H9 (cell line): ENCODE measurements around the gene MRPL40. TPM values are rescaled to one million over a fixed set of nuclear protein-coding genes. Genes with fewer than 3 reads are reported as not detected.
A peak's percentile ranks its signal among the peaks of the same experiment; 100 is the strongest.

Experiments used
- DNase-seq: peaks from one replicate; pipeline ENCODE4 v3.0.0-alpha.2; 2017
- H2AFZ ChIP-seq: one replicate; pipeline ENCODE4 v1.6.1; 2013; ENCODE audit warnings: mild to moderate bottlenecking, low read length, control low read depth, moderate library complexity
- H2AK5ac ChIP-seq: 2 replicates; pipeline ENCODE4 v1.6.1; 2013; ENCODE audit warnings: low read length, control low read depth, mixed read lengths; ENCODE audit not compliant: insufficient read length
- H2BK120ac ChIP-seq: one replicate; pipeline ENCODE4 v1.6.1; 2013; ENCODE audit warnings: low read depth, mild to moderate bottlenecking, low read length, control low read depth, inconsistent platforms; ENCODE audit not compliant: poor library complexity, severe bottlenecking
- H2BK12ac ChIP-seq: 2 replicates; pipeline ENCODE4 v1.6.1; 2013; ENCODE audit warnings: low read length, control low read depth, mixed read lengths, low read depth; ENCODE audit not compliant: insufficient read length
- H2BK15ac ChIP-seq: 2 replicates; pipeline ENCODE4 v1.6.1; 2013; ENCODE audit warnings: low read depth, low read length, control low read depth
- H2BK20ac ChIP-seq: one replicate; pipeline ENCODE4 v1.6.1; 2013; ENCODE audit warnings: low read depth, mild to moderate bottlenecking, low read length, control low read depth, inconsistent platforms; ENCODE audit not compliant: poor library complexity, severe bottlenecking
- H2BK5ac ChIP-seq: 2 replicates; pipeline ENCODE4 v1.6.1; 2013; ENCODE audit warnings: low read length, control low read depth, mixed read lengths; ENCODE audit not compliant: insufficient read length
- H3K14ac ChIP-seq: 2 replicates; pipeline ENCODE4 v1.6.1; 2013; ENCODE audit warnings: low read length, control low read depth; ENCODE audit not compliant: insufficient read depth
- H3K18ac ChIP-seq: 2 replicates; pipeline ENCODE4 v1.6.1; 2013; ENCODE audit warnings: low read depth, mild to moderate bottlenecking, mixed read lengths, low read length, control low read depth; ENCODE audit not compliant: insufficient read length
- H3K23ac ChIP-seq: 2 replicates; pipeline ENCODE4 v1.6.1; 2013; ENCODE audit warnings: low read length, control low read depth, mixed read lengths, low read depth; ENCODE audit not compliant: insufficient read length
- H3K23me2 ChIP-seq: 2 replicates; pipeline ENCODE4 v1.6.1; 2013; ENCODE audit warnings: low read depth, mild to moderate bottlenecking, mixed read lengths, low read length, control low read depth; ENCODE audit not compliant: insufficient read length, poor library complexity, severe bottlenecking
- H3K27ac ChIP-seq: 2 replicates; pipeline ENCODE4 v1.5.1; 2013; ENCODE audit warnings: low read length, control low read depth, mixed read lengths, low read depth; ENCODE audit not compliant: insufficient read length
- H3K27me3 ChIP-seq: 2 replicates; pipeline ENCODE4 v1.6.1; 2013; ENCODE audit warnings: low read length, control low read depth, inconsistent platforms; ENCODE audit not compliant: insufficient read depth
- H3K4ac ChIP-seq: 2 replicates; pipeline ENCODE4 v1.6.1; 2013; ENCODE audit warnings: low read depth, mild to moderate bottlenecking, control low read depth, inconsistent platforms, low read length, moderate library complexity
- H3K4me1 ChIP-seq: 2 replicates; pipeline ENCODE4 v1.6.1; 2013; ENCODE audit warnings: low read length, control low read depth, inconsistent platforms; ENCODE audit not compliant: insufficient read depth
- H3K4me2 ChIP-seq: 2 replicates; pipeline ENCODE4 v1.6.1; 2013; ENCODE audit warnings: low read length, control low read depth, mixed read lengths; ENCODE audit not compliant: insufficient read length, insufficient read depth
- H3K56ac ChIP-seq: 2 replicates; pipeline ENCODE4 v1.6.1; 2013; ENCODE audit warnings: low read depth, mild to moderate bottlenecking, mixed read lengths, low read length, control low read depth; ENCODE audit not compliant: insufficient read length
- H3K79me1 ChIP-seq: 2 replicates; pipeline ENCODE4 v1.6.1; 2013; ENCODE audit warnings: low read depth, mild to moderate bottlenecking, moderate library complexity, low read length, control low read depth, inconsistent platforms; ENCODE audit not compliant: insufficient read depth, poor library complexity, severe bottlenecking
- H3K79me2 ChIP-seq: 2 replicates; pipeline ENCODE4 v1.6.1; 2013; ENCODE audit warnings: low read length, control low read depth, inconsistent platforms; ENCODE audit not compliant: insufficient read depth
- H3K9ac ChIP-seq: 2 replicates; pipeline ENCODE4 v1.6.1; 2013; ENCODE audit warnings: low read length, control low read depth, mixed read lengths; ENCODE audit not compliant: insufficient read length; ENCODE audit errors: extremely low read depth
- H3K9me3 ChIP-seq: one replicate; pipeline ENCODE4 v1.6.1; 2013; ENCODE audit warnings: low read depth, low read length, inconsistent platforms; ENCODE audit not compliant: control insufficient read depth
- H3T11ph ChIP-seq: one replicate; pipeline ENCODE4 v1.6.1; 2013; ENCODE audit warnings: mild to moderate bottlenecking, low read length, control low read depth, inconsistent platforms
- H4K20me1 ChIP-seq: one replicate; pipeline ENCODE4 v1.6.1; 2013; ENCODE audit not compliant: control insufficient read depth, insufficient read length, insufficient read depth
- H4K5ac ChIP-seq: 2 replicates; pipeline ENCODE4 v1.6.1; 2013; ENCODE audit warnings: low read depth, mild to moderate bottlenecking, mixed read lengths, low read length, control low read depth; ENCODE audit not compliant: insufficient read length
- H4K8ac ChIP-seq: replicated peaks from 2 replicates; pipeline ENCODE4 v1.6.1; 2013; ENCODE audit warnings: low read length, control low read depth, mixed read lengths, low read depth; ENCODE audit not compliant: insufficient read length
- H4K91ac ChIP-seq: 2 replicates; pipeline ENCODE4 v1.6.1; 2013; ENCODE audit warnings: low read depth, mild to moderate bottlenecking, moderate library complexity, mixed read lengths, low read length, control low read depth; ENCODE audit not compliant: insufficient read length
- H3K27ac Mint-ChIP-seq, 3 experiments: 2 replicates in 2 of 3; 3 replicates in 1 of 3; pipeline ENCODE4 v1.8.0; 2020 to 2021; ENCODE audit warnings: mixed read lengths in 3 of 3, mild to moderate bottlenecking in 1 of 3, moderate library complexity in 1 of 3
- H3K27me3 Mint-ChIP-seq: 2 replicates; pipeline ENCODE4 v1.8.0; 2021; ENCODE audit warnings: low read depth, mild to moderate bottlenecking, moderate library complexity, mixed read lengths
- H3K36me3 Mint-ChIP-seq, 3 experiments: 2 replicates in 2 of 3; 3 replicates in 1 of 3; pipeline ENCODE4 v1.8.0; 2020 to 2021; ENCODE audit warnings: low read depth in 3 of 3, mixed read lengths in 3 of 3; ENCODE audit not compliant: insufficient read depth in 1 of 3
- H3K4me1 Mint-ChIP-seq, 2 experiments: 2 replicates each; pipeline ENCODE4 v1.8.0; 2020; ENCODE audit warnings: mixed read lengths in 2 of 2
- H3K4me3 Mint-ChIP-seq, 2 experiments: 2 replicates in 1 of 2; 3 replicates in 1 of 2; pipeline ENCODE4 v1.8.0; 2020 to 2021; ENCODE audit warnings: mild to moderate bottlenecking in 2 of 2, mixed read lengths in 2 of 2, moderate library complexity in 1 of 2
- H3K9me3 Mint-ChIP-seq, 2 experiments: 2 replicates in 1 of 2; 3 replicates in 1 of 2; pipeline ENCODE4 v1.8.0; 2020; ENCODE audit warnings: mild to moderate bottlenecking in 2 of 2, mixed read lengths in 2 of 2, moderate library complexity in 1 of 2
- WGBS: extraction: QIAGEN DNeasy Blood & Tissue Kit; methylation state at CpG from one replicate; pipeline ENCODE4 v1.1.7; 2013; ENCODE audit warnings: missing lambda C conversion rate, low lambda C conversion rate, mixed read lengths; ENCODE audit not compliant: insufficient read length; ENCODE audit errors: extremely low coverage; 5-methylcytosine and 5-hydroxymethylcytosine counted together
- total RNA-seq: library from RNA; stranded (reverse); gene quantifications from 2 replicates; pipeline ENCODE4 v1.2.1, GENCODE V29; 2021
- TF ChIP-seq, protein P1 (sequence below): fragments of 200-600 bp; sonication (generic); conservative IDR thresholded peaks from 3 replicates; pipeline ENCODE4 v1.8.0; 2021; ENCODE audit warnings: antibody characterized with exemption, mild to moderate bottlenecking

Gene MRPL40
- total RNA-seq, 1 experiment from 2014 or later: 15.2 TPM

DNA sequence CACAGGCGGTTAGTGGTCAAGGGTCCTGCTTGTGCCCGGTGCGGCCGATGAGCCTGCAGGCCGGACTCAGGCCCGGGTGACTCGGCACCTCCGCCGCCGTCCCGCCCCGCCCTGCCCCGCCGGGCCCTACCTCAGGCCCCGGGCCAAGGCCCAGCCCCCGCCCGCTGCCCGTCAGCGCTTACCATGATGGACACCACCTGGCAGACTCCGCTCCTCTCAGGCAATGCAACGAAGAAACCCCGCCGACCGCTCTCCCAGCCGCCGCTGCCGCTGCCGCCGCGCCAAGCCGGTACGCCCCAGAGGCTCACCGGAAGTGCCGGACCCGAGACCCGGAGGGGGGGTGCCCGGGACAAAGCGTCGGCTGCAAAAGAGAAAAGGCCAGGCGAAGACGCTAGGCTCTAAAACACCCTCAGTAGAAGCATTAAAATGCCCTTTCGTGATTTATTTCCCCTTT is 46.6 kb downstream of the MRPL40 start, which contains the start of gene UFD1:
Gene UFD1, minus strand, starts transcription at position 293 of the 454 bp plus-strand sequence. Its CDS starts 108 bp downstream, at position 185.
- Histone ChIP-seq H3K79me2 (peaks cover 20% of the 10 kb centered on the region; the same call in 1 of the 2 replicates), H2BK15ac (no peak within 1 kb of the TSS)
- peak within 1 kb of the TSS; percentile 99 to 100 (median 100) for H3K27ac Mint-ChIP-seq

More for the DNA sequence above, 46.6 kb downstream of the MRPL40 start, which contains the start of gene UFD1:
- Mint-ChIP-seq H3K27me3 (no peaks in the 10 kb centered on the region; the same call in 1 of the 2 replicates), H3K4me3 (peak within 1 kb of the TSS; percentile 98), H3K9me3 (no peaks in the 10 kb centered on the region), H3K36me3 (peaks cover 16 to 32% (median 20%) of the 10 kb centered on the region in 3 experiments), H3K4me1 (peaks cover 20% of the 10 kb centered on the region in 2 experiments)
- peak within 1 kb of the TSS; percentile 96 for H3K9ac ChIP-seq
- peak within 1 kb of the TSS; percentile 98 for H3T11ph ChIP-seq
- WGBS: no CpG with 5 or more reads among the region's 42 CpGs
- H4K91ac ChIP-seq: peak within 1 kb of the TSS; percentile 48
- H3K14ac ChIP-seq: peak within 1 kb of the TSS; percentile 98
- peak within 1 kb of the TSS; percentile 99 for H3K18ac ChIP-seq
- no peak within 1 kb of the TSS; the same call in 1 of the 2 replicates for H3K4ac ChIP-seq
- no peaks in the 10 kb centered on the region for H3K27me3 ChIP-seq
- peak within 1 kb of the TSS; percentile 75 for H3K4me2 ChIP-seq
- no peak within 1 kb of the TSS for H2BK20ac ChIP-seq
- TF ChIP-seq, protein P1, sequence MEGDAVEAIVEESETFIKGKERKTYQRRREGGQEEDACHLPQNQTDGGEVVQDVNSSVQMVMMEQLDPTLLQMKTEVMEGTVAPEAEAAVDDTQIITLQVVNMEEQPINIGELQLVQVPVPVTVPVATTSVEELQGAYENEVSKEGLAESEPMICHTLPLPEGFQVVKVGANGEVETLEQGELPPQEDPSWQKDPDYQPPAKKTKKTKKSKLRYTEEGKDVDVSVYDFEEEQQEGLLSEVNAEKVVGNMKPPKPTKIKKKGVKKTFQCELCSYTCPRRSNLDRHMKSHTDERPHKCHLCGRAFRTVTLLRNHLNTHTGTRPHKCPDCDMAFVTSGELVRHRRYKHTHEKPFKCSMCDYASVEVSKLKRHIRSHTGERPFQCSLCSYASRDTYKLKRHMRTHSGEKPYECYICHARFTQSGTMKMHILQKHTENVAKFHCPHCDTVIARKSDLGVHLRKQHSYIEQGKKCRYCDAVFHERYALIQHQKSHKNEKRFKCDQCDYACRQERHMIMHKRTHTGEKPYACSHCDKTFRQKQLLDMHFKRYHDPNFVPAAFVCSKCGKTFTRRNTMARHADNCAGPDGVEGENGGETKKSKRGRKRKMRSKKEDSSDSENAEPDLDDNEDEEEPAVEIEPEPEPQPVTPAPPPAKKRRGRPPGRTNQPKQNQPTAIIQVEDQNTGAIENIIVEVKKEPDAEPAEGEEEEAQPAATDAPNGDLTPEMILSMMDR: no peak
- peaks cover 3% of the 10 kb centered on the region for H3K4me1 ChIP-seq
- peak within 1 kb of the TSS; percentile 95 for H2BK120ac ChIP-seq
- peak; percentile 87 for DNase-seq
- H3K23me2 ChIP-seq: peaks cover 13% of the 10 kb centered on the region
- peak within 1 kb of the TSS; percentile 95 for H2BK12ac ChIP-seq
- no peaks in the 10 kb centered on the region for H3K9me3 ChIP-seq
- H2AFZ ChIP-seq: peak within 1 kb of the TSS; percentile 93
- no peak within 1 kb of the TSS for H2AK5ac ChIP-seq
- H3K56ac ChIP-seq: peak within 1 kb of the TSS; percentile 97
- peak within 1 kb of the TSS; percentile 93 for H3K27ac ChIP-seq
- peak within 1 kb of the TSS; percentile 98 for H2BK5ac ChIP-seq
- no peak within 1 kb of the TSS for H4K8ac ChIP-seq
- peak within 1 kb of the TSS; percentile 97 for H4K5ac ChIP-seq
- H3K79me1 ChIP-seq: no peaks in the 10 kb centered on the region
- H4K20me1 ChIP-seq: no peaks in the 10 kb centered on the region
- H3K23ac ChIP-seq: no peak within 1 kb of the TSS
